DMS153 treated with DMSO at 0.1 percent for 48 hours (cell line): ENCODE results near the gene RECQL5.
"Not testable (repeated sequence)": the region's sequence is repeated elsewhere in the genome, so short reads cannot be mapped to it uniquely, and the experiment has no call there.

Experiments used
- DNase-seq: peaks from one replicate; lab custom pipeline; 2025; ENCODE audit not compliant: unreplicated experiment; lab: John Stamatoyannopoulos, UW

RECQL5 gene

GRCh38 chr17:75595284-75595919 lies 71.6 kb downstream of the RECQL5 start:
- no peak for DNase-seq

DNA sequence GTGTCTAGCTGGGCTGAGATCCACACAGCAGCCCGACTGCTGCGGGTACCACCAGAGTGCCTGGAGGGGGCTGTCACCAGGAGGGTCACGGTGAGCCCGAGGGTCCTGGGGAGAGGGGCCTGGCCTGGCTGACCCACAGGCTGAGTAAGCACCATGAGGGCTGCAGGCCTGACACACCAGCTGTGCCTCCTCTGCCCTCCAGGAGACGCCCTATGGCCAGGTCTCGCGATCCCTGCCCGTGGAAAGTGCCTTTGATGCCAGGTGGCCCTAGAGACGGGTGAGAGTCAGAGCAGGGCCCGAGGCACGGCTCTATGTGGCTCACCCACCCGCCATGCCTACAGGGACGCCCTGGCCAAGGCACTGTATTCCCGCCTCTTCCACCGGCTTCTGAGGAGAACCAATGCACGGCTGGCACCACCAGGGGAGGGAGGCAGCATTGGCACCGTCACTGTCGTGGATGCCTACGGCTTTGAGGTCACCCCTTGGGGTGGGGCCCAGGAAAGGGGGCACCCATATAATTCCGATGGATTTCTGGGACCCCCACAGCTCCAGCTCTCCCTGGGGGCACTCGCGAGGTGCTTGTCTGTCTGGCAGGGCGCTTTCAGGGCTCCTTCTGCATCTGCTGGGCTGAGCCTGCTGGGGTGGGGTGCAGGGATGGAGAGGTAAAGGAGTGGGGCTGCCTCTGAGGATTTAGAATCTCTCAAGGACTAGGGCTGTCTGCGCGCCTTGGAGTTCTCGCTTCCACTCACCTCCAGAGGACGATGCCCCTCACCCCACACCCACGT lies 72.3 kb downstream of the RECQL5 start:
- no peak for DNase-seq

- not testable (repeated sequence) for DNase-seq
Measured at GRCh38 chr17:75593430-75593829, 73.5 kb downstream of the RECQL5 start.

DNA sequence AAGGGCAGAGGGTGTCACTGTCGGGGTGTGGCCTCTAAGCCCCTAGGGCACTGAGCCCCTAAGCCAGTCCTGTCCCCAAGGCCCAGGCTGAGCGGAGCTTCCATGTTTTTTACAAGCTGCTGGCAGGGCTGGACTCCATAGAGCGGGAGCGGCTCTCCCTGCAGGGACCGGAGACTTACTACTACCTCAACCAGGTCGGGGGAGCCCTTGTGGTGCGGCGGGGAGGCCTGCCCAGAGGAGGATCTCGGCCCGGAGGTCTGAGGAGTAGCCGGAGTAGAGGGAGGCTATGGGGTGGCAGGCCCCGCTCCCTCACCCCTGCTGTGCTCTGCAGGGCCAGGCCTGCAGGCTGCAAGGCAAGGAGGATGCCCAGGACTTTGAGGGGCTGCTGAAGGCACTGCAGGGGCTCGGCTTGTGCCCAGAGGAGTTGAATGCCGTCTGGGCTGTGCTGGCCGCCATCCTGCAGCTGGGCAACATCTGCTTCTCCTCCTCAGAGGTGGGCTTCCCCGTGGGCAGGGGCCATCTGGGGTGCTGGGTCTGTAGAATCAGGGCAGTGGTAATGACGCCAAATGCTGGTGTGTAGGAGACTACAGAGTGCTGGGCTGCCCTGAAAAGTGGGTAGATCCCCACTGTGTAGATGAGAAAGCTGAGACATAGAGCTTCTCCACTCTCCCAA lies 74.5 kb downstream of the RECQL5 start:
- DNase-seq = no peak

DNA sequence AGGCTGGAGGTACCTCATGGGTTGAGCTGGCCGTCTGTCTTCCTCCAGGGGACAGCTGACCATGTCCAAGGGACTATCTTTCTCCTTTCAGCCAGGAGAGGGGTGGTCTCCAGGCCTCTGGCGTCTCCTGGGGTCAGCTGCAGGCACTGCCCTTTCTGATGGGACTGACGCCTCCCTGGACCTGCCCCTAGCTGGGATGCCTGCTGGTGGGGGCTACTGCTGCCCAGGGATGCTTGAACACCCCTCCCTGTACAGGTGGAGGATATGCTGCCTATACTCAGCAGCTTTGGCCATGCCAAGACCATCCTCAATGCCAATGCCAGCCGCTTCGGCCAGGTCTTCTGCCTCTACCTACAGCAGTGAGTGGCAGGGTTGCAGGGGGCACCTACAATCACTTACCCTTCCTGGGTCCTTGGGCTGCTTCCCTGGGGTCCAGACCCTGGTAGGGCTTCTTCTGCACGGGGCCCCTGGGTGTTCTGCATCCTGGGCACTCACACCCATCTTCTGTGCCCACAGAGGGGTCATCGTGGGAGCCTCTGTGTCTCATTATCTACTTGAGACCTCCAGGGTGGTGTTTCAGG lies 75.1 kb downstream of the RECQL5 start:
- no peak for DNase-seq

DNA sequence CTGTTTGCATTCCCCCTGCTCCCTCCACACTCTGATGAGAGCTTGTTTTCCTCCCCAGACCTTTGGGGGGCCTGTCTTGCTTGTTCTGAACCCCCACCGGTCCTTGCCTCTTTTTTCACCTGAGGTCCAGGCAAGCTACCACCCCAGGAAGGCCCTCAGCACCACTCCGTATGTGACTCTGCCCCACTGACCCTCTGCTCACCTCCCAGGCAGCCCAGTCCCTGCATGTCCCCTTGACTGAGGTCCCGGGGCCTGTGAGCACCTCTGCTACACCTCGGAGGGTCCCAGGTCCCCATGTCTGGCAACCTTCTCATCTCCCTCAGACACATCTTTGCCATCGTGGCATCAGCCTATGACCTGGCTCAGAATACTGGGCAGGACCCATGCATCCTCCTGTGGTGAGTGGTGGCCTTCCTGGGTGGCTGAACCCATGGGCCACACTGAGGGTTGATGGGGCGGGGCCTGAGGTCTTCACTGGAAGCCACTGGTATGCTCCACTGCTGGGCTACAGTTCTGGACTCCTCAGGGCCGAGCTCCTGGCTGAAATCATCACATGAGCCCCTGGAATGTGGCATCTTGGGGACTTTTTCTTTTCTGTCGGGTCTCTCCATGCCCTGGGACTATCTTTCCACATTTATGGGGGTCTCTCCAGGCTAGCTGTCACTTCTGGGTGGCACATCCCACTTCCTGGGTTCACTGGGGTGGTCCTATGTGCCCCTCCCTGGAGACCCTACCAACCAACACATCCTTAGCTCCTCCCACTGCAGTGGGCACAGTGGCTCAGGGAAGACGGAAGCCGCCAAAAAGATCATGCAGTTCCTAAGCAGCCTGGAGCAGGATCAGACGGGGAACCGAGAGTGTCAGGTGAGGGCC lies 75.9 kb downstream of the RECQL5 start:
- DNase-seq = no peak

- DNase-seq = no peak
Measured at GRCh38 chr17:75590314-75590761, 76.6 kb downstream of the RECQL5 start.

DNA sequence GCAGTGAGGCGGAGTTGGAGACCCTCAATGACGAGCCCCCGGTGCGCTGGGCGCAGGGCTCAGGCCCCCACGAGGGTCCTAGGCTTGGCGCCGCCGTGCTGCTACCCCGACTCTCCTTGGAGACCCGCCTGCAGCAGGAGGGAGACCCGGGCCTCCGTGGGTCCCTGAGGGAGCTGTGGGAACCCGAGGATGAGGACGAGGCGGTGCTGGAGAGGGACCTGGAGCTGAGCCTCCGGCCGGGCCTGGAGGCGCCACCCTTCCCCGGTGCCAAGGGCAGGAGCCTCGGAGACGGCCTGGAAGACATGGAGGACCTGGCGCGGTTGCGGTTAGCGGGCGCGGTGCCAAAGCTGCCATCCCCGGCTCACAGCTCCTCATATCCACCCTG lies 77.0 kb downstream of the RECQL5 start:
- DNase-seq = no peak

DNA sequence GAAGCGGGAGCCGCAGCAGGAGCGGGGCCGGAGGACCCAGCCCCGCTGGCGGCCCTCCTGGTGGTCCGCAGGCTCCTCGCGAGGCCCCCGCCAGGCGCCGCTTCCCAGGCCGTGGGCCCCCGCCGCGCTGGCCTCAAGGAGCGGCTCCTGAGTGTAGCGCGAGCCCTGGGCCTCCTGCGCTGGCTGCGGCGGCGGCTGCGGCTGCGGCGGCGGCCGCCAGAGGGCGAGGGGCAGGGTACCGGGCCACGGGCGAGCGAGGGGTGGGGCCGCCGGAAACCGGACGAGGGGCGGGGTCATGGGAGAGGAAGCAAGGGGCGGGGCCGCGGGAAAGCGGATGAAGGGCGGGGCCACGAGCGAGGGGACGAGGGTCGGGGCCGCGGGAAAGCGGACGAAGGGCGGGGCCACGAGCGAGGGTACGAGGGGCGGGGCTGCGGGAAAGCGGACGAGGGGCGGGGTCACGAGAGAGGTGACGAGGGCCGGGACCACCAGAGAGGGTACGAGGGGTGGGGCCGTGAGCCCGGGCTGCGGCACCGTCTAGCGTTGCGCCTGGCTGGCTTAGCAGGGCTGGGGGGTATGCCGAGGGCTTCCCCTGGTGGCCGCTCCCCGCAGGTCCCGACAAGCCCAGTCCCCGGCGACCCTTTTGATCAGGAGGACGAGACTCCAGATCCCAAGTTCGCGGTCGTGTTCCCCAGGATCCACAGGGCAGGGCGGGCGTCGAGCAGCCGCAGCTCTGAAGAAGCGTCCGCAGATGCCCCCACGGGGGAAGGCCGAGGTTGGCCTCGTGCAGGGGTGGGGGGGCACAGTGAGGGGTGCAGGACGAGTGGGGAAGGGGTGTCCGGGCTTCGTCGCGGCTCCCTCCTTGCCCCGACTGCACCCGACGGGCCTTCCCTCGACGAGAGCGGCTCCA lies 77.7 kb downstream of the RECQL5 start:
- peak; percentile 87 for DNase-seq

GRCh38 chr17:75588596-75589011 lies 78.3 kb downstream of the RECQL5 start:
- DNase-seq = no peak

DNA sequence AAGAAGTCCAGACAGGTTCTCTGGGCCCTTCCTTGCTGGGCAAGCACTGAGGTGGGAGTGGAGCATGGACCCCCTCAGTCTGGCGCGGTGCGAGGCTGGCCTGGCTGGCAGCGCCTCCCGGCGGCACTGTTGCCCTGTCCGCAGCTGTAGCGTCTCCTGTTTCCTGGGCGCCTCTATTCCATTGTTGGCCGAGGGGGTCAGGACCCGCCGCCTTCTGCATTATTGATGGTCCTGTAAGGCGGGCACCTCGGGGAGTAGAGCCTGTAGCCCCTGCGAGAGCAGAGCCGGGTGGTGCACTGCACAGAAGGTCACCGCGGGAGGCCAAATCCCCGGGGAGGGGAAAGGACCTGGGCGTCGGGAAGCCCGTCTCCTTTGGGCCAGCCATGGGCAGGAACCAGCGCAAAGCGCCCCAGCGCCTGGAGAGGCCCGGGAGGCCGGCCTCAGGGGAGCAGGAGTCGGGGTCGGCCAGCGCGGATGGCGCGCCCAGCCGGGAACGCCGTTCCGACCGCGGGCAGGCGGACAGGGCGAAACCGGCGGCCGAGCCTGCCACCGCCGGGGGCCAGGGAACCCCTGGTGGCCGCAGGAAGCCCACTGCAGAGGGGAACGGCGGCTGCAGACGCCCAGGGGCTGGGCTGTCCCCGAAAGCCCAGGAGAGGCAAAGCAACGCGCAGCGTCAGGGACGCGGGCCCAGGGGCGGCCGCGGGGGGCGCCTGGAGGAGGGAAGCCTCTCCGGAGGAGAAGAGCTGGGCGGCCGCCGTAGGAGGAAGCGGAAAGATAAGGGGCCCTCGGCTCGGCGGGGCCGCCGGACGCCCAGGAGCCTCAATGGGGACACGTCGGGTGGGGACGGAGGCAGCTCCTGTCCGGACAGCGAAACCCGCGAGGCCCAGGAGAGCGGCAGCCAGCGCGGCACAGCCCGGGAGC lies 79.0 kb downstream of the RECQL5 start, which contains the start of gene MYO15B:
MYO15B (plus strand) TSS at position 126 of the 921 bp plus-strand sequence; CDS start at position 384, 258 bp downstream.
- DNase-seq = peak; percentile 10

- DNase-seq = no peak
Measured at GRCh38 chr17:75584849-75585175, 82.1 kb downstream of the RECQL5 start.

DNA sequence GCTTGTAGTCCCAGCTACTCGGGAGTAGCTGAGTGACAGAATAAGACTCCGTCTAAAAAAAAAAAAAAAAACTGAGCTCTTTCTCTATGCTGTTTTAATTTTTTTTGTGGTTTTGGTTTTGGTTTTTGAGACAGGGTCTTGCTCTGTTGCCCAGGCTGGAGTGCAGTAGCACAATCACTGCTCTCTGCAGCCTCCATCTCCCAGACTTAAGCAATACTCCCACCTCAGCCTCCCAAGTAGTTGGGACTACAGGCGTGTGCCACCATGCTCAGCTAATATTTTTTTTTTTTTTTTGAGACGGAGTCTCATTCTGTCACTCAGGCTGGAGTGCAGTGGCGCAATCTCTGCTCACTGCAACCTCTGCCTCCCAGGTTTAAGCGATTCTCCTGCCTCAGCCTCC lies 83.8 kb downstream of the RECQL5 start:
- DNase-seq = not testable (repeated sequence)

- not testable (repeated sequence) for DNase-seq
Measured at GRCh38 chr17:75581121-75581725, 85.7 kb downstream of the RECQL5 start.
